ENCODE measurements around the gene FAM25G. TPM values are rescaled to one million over a fixed set of nuclear protein-coding genes. Genes with fewer than 3 reads are reported as not detected.
"Not testable (repeated sequence)": the region's sequence is repeated elsewhere in the genome, so short reads cannot be mapped to it uniquely, and the experiment has no call there.

The FAM25G gene
- polyA plus RNA-seq, 10 donors = not detected

- DNase-seq = peak in 1 of 3 donors; percentile 37
Measured at GRCh38 chr10:47465216-47465917, 26.1 kb downstream of the FAM25G start.

GRCh38 chr10:47462577-47463358 lies 28.7 kb downstream of the FAM25G start:
- not testable (repeated sequence) for DNase-seq

DNA sequence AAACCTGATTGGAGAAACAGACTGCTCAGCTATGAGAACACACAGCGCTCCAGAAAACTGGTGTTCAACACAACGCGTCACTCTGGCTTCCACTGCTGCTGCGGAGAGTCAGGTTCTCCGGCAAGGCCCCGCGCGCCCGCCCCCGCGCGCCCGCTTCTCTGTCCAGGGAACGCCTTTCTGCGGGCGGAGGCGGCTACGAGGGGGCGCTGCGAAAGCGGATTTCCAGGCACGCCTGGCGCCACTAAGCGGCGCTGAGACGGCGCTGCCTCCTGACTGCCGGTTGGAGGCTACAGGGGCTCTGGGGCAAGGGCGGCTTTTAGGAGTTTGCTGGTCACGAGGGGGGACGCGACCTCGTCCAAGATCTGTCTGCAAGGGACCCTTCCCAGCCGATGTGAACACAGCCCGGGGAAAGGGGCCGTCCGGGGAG lies 30.2 kb downstream of the FAM25G start:
- DNase-seq = peak; percentile 45 to 88 (median 55)

DNA sequence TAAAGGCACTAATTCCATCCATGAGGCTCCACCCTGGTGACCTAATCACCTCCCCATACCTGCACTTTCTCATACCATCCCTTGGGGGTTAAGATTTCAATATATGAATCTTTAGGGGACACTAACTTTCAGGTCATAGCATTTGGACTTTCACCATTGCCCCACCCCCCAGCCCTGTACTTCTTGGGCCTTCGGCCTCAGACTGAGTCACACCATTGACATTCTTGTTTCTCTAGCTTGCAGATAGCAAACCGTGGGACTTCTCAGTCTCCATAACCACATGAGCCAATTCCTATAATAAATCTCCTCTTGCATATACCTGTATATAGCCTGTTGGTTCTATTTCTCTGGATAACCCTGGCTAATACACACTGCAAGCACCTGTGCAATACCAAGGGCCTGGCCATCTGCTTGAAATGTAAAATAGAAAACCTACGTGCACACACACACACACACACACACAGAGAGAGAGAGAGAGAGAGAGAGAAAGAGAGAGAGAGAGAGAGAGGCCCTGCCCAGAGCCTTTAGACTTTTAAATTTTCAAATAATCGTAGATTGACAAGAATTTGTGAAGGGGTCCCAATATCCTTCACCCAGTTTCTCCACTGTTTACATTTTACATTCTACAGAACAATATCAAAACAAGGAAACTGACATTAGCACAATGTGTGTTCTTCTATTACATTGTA lies 32.9 kb downstream of the FAM25G start:
- peak in 1 of 3 donors; percentile 33 for DNase-seq

- DNase-seq = no peak
Measured at GRCh38 chr10:47457826-47458225, 33.7 kb downstream of the FAM25G start.

DNA sequence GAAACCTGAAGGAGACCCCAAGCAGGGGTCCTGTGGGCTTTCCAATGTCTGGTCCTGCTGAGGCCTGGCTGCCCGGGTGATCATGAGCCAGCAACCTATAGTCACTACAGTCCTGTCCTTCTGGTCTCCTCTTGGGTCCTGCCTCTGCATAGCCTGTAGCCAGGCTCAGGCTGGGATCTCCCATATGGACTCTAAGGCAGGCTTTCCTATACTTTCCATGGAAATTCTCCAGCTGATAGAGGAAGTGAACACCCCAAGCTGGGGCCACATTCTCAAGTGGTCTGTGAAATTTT lies 34.0 kb downstream of the FAM25G start:
- no peak for DNase-seq

- no peak for DNase-seq
Measured at GRCh38 chr10:47456794-47457527, 34.5 kb downstream of the FAM25G start.

GRCh38 chr10:47456079-47456785 lies 35.3 kb downstream of the FAM25G start:
- DNase-seq = no peak

DNA sequence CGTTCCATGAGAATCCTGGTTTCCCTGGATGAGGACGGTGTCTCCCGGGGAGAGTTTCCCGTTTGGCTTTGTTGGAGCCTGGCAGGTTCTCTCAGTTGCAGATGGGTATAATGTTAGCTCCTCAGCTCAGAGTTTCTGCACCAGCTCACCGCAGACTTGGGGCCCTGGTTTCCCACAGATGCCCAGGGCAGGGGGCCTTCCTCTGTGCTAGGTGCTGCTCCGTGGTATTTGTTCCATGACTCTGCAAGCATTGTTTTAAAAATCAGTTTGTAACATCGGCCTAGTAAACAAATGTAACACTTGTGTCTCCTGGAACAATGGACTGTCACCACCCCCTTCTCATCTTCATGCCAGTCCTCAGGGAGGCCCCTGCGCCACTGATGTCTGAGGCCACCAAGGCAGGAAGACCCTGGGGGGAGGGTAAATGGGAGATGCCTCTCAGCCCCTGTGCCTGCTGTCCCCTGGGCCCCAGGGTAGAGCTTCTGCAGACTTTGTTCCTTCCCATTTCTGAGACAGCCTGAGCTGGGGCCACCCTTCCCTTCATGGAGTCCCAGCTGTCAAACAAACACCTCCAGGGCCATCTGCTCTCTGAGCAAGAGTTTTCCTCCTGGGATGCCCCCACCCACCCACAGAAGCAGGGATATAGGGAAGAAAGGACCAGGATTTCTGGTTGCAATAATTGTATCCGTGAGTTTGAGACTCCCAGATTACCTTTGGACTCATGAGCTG lies 36.0 kb downstream of the FAM25G start:
- DNase-seq = not testable (repeated sequence)

- no peak for DNase-seq
Measured at GRCh38 chr10:47454780-47455058, 36.8 kb downstream of the FAM25G start.

- DNase-seq = no peak
Measured at GRCh38 chr10:47454008-47454779, 37.3 kb downstream of the FAM25G start.

DNA sequence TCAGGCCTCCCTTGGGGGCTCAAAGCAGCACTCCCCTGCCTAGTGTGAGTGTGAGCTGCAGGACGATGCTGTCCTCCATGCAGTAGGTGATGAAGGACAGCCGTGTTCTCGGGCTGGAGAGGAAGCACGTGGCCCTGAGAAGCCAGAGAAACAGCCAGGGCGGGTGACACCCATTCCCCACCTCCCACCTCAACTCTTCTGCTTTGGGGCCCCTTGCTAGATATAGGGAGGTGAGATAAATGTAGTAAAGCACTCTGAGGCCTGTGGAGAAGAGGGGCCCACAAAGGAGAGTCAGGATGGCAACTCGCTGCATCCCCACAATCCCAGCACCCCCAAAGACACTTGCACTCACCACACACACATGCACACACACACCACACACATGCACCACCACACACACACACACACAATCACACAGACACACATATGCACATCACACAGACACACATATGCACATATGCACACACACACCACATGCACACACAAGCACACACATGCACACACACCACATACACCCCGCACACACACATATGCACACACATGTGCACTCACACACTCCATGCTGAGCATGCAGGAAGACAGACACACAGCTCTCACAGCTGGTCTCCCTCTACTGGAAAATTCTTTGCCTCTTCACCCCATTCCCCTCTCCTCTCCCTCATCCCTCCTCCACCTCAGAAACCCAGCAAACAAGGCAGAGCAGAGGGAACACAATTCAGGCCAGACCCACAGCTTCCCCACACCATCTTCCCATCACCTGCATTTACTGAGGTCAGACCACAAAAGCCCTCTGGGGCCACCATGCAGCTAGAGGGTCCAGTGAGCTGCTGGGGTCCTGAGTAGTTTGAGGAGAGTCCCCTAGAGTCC lies 38.1 kb downstream of the FAM25G start:
- no peak for DNase-seq

DNA sequence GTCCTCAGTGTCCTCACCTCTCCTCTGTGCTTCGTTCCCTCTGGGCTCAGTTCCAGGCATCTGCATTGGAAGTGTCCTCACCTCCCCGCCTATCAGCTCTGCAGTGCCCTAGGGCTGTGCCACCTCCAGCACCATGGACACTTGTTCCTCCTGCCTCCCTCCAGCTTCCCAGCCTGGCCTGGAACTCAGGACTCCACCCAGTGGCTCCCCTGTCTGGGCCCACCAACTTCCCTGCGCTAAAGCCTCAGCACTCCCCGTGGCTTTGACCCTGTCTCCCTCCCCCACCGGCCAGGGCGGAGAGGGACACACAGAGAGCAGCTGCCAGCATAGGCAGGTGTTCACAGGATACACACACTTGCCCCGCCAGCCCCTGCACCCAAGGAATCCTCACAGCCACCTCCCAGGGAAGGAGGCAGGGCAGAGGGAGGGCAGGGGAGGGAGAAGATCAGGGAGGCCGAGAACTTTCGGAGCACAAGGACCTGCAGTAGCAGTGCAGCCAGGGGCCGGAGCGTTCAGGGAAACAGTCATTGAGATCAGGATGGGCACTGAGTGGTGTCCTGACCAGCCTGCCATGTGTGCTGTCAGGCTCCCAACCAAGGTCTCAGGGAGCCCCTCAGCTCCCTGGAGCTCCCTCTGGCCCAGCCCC lies 38.9 kb downstream of the FAM25G start:
- no peak for DNase-seq

DNA sequence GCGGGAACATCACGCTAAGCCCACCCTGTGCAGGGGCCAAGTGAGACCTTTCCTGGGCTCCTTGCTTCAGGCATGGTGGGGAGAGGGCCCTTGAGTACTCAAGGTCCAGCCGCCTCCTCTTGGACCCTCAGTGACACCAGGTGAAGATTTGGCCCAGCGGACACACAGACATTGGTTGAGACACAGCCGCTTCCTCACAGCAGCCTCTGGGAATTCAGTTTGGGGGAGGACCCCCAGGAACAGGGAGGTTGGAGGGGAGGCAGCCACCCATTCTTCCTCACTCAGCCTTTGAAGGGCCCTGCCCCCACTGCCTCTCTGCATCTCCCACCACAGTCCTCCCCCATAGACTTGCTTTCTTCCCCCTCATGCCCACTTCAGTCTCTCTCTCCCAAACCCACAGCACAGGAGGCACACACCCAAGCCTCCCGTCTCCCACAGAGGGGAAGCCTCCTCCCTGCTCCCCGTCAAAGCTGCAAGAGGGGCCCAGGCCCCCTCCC lies 39.5 kb downstream of the FAM25G start:
- DNase-seq = no peak

- DNase-seq = no peak
Measured at GRCh38 chr10:47451273-47451997, 40.1 kb downstream of the FAM25G start.

DNA sequence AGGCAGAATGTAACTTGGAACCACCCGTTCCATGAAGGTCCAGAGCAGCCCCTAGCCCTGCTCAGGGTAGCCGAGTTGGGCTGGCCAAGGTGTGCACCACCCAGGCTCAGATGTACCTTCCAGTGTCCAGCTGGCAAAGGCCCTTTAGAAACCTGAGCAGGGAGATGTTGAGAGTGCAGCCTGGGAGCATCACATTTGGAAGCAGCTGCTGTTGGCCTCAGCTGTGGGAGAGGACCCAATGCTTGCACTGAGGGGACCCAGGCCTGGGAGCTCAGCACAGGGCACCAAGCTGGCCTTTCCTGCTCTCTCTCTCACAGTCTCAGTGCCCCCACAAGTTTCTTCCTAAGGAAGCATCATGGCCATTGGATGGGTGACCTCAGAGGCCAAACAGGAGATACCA lies 41.1 kb downstream of the FAM25G start:
- no peak for DNase-seq

- no peak for DNase-seq
Measured at GRCh38 chr10:47449979-47450378, 41.5 kb downstream of the FAM25G start.
